Fibroblast of skin of right quadriceps (primary cell): ENCODE measurements around the gene FAM78A.
"Not testable (repeated sequence)": the region's sequence is repeated elsewhere in the genome, so short reads cannot be mapped to it uniquely, and the experiment has no call there.

Experiments used
- DNase-seq: peaks from one replicate; pipeline ENCODE4 v3.0.0-alpha.2; 2013

FAM78A gene

DNA sequence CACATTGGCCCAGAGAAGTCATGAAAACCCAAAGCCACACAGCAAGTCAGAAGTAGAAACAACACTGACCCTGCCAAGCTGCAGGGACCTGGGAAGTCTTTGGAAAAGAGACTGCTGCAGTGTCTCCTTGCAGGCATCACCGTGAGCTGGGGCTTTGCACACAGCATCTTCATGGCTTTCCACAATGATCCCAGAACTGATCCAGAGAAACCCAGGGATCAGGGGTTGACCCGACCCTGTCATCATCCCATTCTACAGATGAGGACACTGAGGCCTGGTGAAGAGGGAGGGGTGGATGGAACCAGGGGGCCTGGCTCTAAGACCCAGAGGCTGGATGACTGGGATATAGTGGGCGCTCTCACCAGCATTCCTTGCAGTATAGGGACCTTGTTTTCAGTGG lies 4.3 kb upstream of the FAM78A start:
- no peak for DNase-seq

DNA sequence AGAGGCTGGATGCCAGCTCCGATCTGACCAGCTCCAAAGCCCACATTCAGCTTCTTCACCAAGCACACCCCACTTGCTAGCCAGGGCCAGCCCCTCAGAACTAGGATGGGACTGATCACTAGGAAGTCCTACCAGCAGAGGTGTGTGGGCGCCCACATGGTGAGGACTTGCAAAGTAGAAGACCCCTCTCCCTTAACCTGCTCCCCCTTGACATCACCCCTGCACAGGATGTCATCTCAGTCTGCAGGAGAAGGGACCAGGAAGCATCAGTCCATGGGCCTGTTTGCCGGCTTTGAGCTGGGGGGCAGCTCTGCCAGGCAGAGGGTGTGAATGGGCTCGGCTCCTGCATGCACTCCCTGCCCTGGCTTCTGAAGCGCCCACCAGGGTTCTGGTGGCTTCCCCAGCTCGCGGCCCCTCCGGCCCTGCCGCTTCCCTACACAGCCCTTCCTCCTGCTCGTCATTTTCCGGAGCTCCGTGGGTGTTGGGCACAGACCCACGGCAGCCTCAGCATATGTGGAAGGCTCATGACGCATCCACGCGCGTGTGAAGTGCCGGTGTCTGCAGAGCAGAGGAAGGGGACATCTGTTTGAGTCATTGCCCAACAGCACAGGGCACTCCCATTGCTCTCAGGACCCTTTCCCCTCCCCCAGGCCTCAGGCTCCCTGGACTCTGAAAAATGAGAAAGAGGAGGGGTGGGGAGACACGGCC lies 3.7 kb upstream of the FAM78A start:
- DNase-seq, result no peak

- no peak for DNase-seq
These were observed 3.0 kb upstream of the FAM78A start for GRCh38 chr9:131279196-131279862.

DNA sequence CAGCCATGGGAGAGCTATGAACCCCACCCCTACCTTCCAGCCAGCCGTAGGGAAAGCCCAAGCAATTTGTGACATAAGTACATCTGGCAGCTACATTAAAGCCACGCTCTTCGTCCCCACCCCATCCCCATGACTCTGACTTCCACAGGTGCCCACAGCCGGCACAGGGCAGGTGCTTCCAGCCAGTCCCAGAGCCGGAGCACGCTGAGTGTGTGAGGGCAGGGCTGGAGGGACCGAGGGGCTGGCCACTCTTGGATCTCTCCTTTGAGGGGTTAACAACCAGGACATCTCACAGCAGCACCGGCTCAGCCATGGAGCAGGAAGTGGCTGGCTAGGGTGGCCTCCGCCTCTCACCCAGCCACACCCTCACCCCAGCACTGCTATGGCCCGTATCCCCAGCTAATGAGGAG lies 2.4 kb upstream of the FAM78A start:
- no peak for DNase-seq

- DNase-seq, result peak; percentile 74
These were observed 1.8 kb upstream of the FAM78A start for GRCh38 chr9:131277910-131278701.

- DNase-seq, result no peak
These were observed 1.1 kb upstream of the FAM78A start for GRCh38 chr9:131277287-131277909.

- DNase-seq, result no peak
These were observed 579 bp upstream of the FAM78A start for GRCh38 chr9:131276891-131277286.

GRCh38 chr9:131275332-131276093 lies 797 bp downstream of the FAM78A start:
- DNase-seq, result no peak

DNA sequence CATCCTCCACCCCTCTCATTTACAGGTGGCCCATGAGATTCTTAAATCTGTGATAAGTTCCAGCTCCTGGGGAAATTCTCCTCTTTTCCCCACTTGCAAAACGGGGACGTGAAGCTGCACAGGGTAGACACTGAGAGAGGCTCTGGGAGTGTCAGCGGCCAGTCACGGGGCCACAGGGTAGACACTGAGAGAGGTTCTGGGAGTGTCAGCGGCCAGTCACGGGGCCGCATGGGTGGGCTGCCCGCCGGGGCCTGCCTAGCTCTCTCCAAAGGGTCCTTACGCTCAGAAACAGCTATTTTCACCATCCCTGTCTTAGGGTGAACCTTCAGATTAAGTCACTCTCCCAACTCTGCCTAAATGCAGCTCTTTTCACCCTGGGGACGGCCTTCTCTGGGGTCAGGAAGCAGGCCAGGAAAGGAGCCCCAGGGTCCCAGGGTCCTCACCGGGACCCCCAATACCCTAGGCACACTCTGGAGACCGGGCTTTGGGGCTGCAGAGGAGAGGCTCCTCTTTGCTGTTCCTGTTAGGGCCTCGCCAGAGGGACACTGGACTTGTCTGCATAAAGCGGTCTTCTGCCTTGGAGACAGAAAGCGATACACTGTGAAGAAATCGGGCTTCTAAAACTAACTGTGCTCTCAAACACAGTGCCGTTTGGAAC lies 1.5 kb downstream of the FAM78A start:
- no peak for DNase-seq

- no peak for DNase-seq
These were observed 2.2 kb downstream of the FAM78A start for GRCh38 chr9:131273856-131274673.

DNA sequence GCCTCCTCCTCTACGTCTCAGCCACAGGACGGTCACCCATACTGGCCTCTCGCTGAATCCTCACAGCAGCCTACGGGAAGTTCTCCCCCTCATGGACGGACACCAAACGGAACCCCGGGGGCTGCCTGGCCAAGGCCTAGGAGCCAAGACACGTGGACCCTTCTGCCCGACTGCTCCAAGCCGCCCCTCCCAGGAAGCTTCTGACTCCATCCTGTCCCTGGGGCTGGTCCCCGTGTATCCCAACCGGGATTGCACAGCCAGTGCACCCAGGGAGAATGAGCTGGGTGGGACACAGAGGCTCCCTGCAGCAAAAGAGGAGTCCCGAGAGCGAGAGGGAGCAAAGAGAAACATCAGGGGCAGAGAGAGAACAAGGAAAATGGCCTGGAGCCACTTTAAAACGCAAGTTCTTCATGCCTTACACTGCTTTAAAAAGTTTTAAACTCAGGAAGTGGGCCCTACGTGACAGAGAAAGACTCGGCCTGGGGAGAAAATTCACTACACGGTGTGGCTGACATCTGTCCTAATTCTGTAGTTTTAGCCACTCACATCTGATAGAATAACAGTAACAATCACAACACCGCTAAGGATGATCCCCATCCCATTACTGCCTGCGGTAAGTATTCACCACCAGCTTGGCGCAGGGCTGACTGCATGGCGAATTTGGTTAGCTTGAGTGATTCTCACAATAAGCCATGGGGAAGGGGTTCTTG lies 3.0 kb downstream of the FAM78A start:
- DNase-seq, result no peak

- no peak for DNase-seq
These were observed 4.1 kb downstream of the FAM78A start for GRCh38 chr9:131272212-131272611.

GRCh38 chr9:131271506-131271931 lies 4.8 kb downstream of the FAM78A start:
- no peak for DNase-seq

GRCh38 chr9:131271016-131271273 lies 5.4 kb downstream of the FAM78A start:
- not testable (repeated sequence) for DNase-seq

DNA sequence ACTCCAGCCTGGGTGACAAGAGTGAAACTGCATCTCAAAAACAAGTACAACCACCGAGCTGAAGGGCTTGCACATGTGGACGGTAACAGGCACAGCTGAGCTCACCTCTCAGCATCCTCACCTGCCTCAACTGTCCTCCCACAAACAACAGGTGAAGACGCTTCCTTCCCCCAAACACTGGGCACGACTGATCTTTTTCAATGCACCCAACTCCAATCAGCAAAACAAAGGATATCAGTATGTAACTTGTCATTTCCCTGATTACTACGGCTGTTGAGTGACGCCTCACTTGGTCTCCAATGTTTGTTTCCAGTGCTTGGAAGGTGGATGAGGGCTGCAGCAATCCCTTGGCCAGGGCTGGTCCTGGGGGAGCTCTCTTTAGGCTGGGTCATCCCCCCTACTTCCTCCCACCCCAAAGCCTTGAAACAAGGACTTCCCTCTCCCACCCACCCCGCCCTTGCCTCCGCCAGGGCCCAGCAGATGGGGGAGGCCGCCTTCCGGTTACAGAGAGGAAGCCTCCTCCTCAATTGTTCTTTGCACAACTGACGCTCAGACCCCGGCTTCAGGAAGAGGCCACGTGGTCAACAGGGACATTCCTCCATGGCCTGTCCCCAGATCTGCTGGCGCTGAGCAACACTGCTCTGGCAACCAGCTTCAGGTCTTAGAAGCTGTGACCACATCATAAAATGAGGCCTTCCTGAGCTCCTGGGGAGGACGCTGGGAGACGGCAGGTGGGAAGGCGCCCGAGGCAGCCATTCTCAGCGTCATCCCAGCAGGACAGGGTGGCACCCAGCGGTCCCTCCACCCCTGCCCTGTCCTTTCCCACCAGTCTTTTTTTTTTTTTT lies 5.9 kb downstream of the FAM78A start:
- DNase-seq, result no peak

- no peak for DNase-seq
These were observed 9.8 kb downstream of the FAM78A start for GRCh38 chr9:131266266-131267229.

- no peak for DNase-seq
These were observed 12.1 kb downstream of the FAM78A start for GRCh38 chr9:131264231-131264630.

GRCh38 chr9:131263701-131264100 lies 12.6 kb downstream of the FAM78A start:
- DNase-seq, result no peak

- not testable (repeated sequence) for DNase-seq
These were observed 13.3 kb downstream of the FAM78A start for GRCh38 chr9:131263033-131263343.
